ENCODE results near the gene RAB12. TPM values are rescaled to one million over a fixed set of nuclear protein-coding genes. Genes with fewer than 3 reads are reported as not detected.

The RAB12 gene
- total RNA-seq, 4 donors from 2014 or later = 32.0 to 46.7 (median 39.1) TPM

- DNase-seq = no peak
- WGBS, 2 donors = 54 to 64% methylated on average over 7 to 17 of the region's 17 CpGs
- intact Hi-C loops (cut with DNase I) = no loop called here
Observed at GRCh38 chr18:8611916-8612576, 2.8 kb downstream of the RAB12 start.

DNA sequence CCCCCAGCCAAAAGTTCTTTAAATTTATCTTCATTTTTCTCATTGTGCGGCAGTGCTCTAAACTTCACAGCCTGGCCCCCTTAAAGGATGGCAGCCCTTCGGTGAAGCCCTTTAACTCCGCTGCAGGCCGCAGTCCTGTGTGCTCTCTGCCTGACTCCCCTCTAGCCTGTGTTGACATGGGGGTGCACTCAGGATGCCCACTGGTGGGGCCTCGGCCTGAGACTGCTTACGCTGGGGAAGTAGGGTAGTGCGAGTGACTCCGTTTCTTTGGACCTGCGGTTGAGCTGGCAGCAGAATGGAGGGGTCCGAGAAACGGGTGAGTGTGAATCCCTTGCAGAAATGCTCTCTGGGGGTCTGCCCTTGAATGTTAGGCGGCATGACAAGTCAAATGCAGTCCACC is 5.6 kb downstream of the RAB12 start:
- WGBS, 2 donors = 86 to 90% methylated on average over 9 to 10 of the region's 12 CpGs
- H3K27ac ChIP-seq = peak overlapping the region; percentile 7 to 83 (median 71)
- peaks cover 34 to 99% (median 53%) of the 10 kb centered on the region in 3 donors for H3K4me1 ChIP-seq
- peaks cover 0 to 9% (median 0%) of the 10 kb centered on the region in 3 donors for H3K36me3 ChIP-seq
- TF ChIP-seq, protein P1, sequence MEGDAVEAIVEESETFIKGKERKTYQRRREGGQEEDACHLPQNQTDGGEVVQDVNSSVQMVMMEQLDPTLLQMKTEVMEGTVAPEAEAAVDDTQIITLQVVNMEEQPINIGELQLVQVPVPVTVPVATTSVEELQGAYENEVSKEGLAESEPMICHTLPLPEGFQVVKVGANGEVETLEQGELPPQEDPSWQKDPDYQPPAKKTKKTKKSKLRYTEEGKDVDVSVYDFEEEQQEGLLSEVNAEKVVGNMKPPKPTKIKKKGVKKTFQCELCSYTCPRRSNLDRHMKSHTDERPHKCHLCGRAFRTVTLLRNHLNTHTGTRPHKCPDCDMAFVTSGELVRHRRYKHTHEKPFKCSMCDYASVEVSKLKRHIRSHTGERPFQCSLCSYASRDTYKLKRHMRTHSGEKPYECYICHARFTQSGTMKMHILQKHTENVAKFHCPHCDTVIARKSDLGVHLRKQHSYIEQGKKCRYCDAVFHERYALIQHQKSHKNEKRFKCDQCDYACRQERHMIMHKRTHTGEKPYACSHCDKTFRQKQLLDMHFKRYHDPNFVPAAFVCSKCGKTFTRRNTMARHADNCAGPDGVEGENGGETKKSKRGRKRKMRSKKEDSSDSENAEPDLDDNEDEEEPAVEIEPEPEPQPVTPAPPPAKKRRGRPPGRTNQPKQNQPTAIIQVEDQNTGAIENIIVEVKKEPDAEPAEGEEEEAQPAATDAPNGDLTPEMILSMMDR (IDR thresholded peaks at IDR 0.05) = no peak
- TF ChIP-seq POLR2A (IDR thresholded peaks at IDR 0.05) = no peak
- no peaks in the 10 kb centered on the region for H3K9me3 ChIP-seq
- no peak for DNase-seq
- no peak overlapping the region for H3K4me3 ChIP-seq
- no peaks in the 10 kb centered on the region for H3K27me3 ChIP-seq
- intact Hi-C loops (cut with DNase I) = no loop called here

More at GRCh38 chr18:8611916-8612576, 2.8 kb downstream of the RAB12 start:
- Histone ChIP-seq H3K4me3 (peak overlapping the region in 3 of 4 donors; percentile 20 to 96 (median 79)), H3K36me3 (no peaks in the 10 kb centered on the region), H3K9me3 (no peaks in the 10 kb centered on the region), H3K27ac (peak overlapping the region; percentile 62 to 93 (median 84)), H3K4me1 (peaks cover 34 to 88% (median 65%) of the 10 kb centered on the region in 3 donors), H3K27me3 (no peaks in the 10 kb centered on the region)
- no peak for TF ChIP-seq POLR2A (IDR thresholded peaks at IDR 0.05)
- TF ChIP-seq, protein P1 (IDR thresholded peaks at IDR 0.05) = no peak

DNA sequence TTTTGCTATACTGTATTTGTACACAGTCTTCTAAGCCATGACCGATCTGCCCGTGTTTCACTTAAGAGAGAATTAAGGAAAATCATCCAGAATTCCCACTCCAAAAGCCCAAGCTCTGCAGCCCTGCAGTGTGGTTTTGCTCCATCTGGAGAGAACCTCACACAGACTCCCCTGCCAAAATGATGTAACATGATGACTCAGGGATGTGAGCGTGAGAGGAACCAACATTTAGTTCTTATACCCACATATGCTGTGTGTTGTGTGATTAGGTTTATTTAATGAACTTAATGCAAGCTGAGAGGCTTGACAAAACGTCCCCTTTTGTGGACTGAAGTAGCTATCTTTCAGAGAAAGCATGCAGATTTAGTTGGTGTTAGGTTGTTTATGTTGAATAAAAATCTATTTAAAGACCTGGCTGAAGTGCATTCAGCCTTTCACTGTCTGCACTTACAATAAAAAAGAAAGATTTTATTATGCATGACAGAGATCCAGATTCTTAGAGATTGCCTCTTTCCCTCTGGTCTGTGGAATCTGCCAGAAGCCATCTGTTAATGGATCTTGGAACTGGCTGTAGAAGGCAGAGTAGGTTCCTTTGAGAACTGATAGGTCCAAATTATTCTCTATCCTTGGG is 6.3 kb downstream of the RAB12 start:
- H3K27me3 ChIP-seq = no peaks in the 10 kb centered on the region
- H3K9me3 ChIP-seq = no peaks in the 10 kb centered on the region
- intact Hi-C loops (cut with DNase I) = no loop called here
- TF ChIP-seq, protein P1 (IDR thresholded peaks at IDR 0.05) = no peak
- no peak for TF ChIP-seq POLR2A (IDR thresholded peaks at IDR 0.05)
- H3K27ac ChIP-seq = peak overlapping the region; percentile 45 to 83 (median 71)
- peaks cover 33 to 100% (median 56%) of the 10 kb centered on the region in 3 donors for H3K4me1 ChIP-seq
- peaks cover 0 to 9% (median 0%) of the 10 kb centered on the region in 3 donors for H3K36me3 ChIP-seq
- no peak for DNase-seq
- H3K4me3 ChIP-seq = no peak overlapping the region
- WGBS, 2 donors = 16 to 28% methylated on average over 4 of the region's 4 CpGs

GRCh38 chr18:8616028-8616401 is 6.8 kb downstream of the RAB12 start:
- Histone ChIP-seq H3K36me3 (peaks cover 0 to 9% (median 0%) of the 10 kb centered on the region in 3 donors), H3K4me3 (no peak overlapping the region), H3K27ac (peak overlapping the region; percentile 45 to 83 (median 71)), H3K4me1 (peaks cover 33 to 100% (median 53%) of the 10 kb centered on the region in 3 donors), H3K27me3 (no peaks in the 10 kb centered on the region), H3K9me3 (no peaks in the 10 kb centered on the region)
- no peak for DNase-seq
- intact Hi-C loops (cut with DNase I) = no loop called here
- WGBS, 2 donors = 25 to 30% methylated on average over 4 of the region's 4 CpGs
- TF ChIP-seq POLR2A (IDR thresholded peaks at IDR 0.05) = no peak
- TF ChIP-seq, protein P1 (IDR thresholded peaks at IDR 0.05) = no peak

- Histone ChIP-seq H3K36me3 (peaks cover 0 to 16% (median 0%) of the 10 kb centered on the region in 3 donors), H3K27ac (no peak overlapping the region), H3K9me3 (no peaks in the 10 kb centered on the region), H3K4me3 (no peak overlapping the region), H3K27me3 (no peaks in the 10 kb centered on the region), H3K4me1 (peaks cover 22 to 92% (median 35%) of the 10 kb centered on the region in 3 donors)
- DNase-seq = no peak
- 91% methylated on average over 5 of the region's 5 CpGs for WGBS, 2 donors
- intact Hi-C loops (cut with DNase I) = no loop called here
- TF ChIP-seq, protein P1 (IDR thresholded peaks at IDR 0.05) = no peak
- TF ChIP-seq POLR2A (IDR thresholded peaks at IDR 0.05) = no peak
Observed at GRCh38 chr18:8617907-8618306, 8.7 kb downstream of the RAB12 start.

All from esophagus squamous epithelium (tissue), 5 donors.